HepG2 (cell line): ENCODE data around the gene CHID1. TPM values are rescaled to one million over a fixed set of nuclear protein-coding genes. Genes with fewer than 3 reads are reported as not detected.

Experiments used
- ATAC-seq: fragments of 200-7000 bp; cut with Tn5 transposase; 3 replicates; pipeline ENCODE4 v1.9.1; 2020; ENCODE audit warnings: mild to moderate bottlenecking, moderate library complexity
- BruUV-seq: library from RNA; stranded (reverse); fragments of 400-500 nt; replicated peaks from 2 replicates; lab custom pipeline; 2021; lab: Mats Ljungman, UMichigan
- CTCF ChIA-PET: fragments of 300-600 bp; formaldehyde crosslinking; extraction: SDS; loops from one replicate; lab custom pipeline; 2021; ENCODE audit warnings: low total read pairs, inconsistent platforms, low intra/inter-chr PET ratio; lab: Yijun Ruan, JAX
- POLR2A ChIA-PET: fragments of 350-600 bp; sonication (Branson Sonifier 250); formaldehyde crosslinking; loops from one replicate; lab custom pipeline; 2020; ENCODE audit warnings: antibody characterized with exemption, inconsistent platforms; lab: Yijun Ruan, JAX
- DNase-seq: peaks from one replicate; pipeline ENCODE4 v3.0.0-alpha.2; 2015; ENCODE audit warnings: low spot score
- FAIRE-seq: peaks from 3 replicates; lab custom pipeline; 2011; peaks lifted over from hg19 to GRCh38; lab: Jason Lieb, UNC
- H2AFZ ChIP-seq: one replicate; pipeline ENCODE4 v1.6.1; 2011; ENCODE audit warnings: low read length, inconsistent platforms
- H3K27ac ChIP-seq: fragments of 300-600 bp; 3 replicates; pipeline ENCODE4 v1.8.0; 2011; ENCODE audit warnings: mixed run types, mild to moderate bottlenecking, mixed read lengths, low read length, inconsistent platforms; ENCODE audit not compliant: insufficient read depth; ENCODE audit errors: extremely low read length
- H3K27me3 ChIP-seq, 2 experiments: fragments of 200-600 bp in 1 of 2; 2 replicates in 1 of 2; 3 replicates in 1 of 2; pipeline versions ENCODE4 v1.6.0 to v1.8.0; 2011; ENCODE audit warnings: low read length in 2 of 2, mild to moderate bottlenecking in 2 of 2, moderate library complexity in 2 of 2, inconsistent platforms in 1 of 2; ENCODE audit not compliant: insufficient read depth in 2 of 2, control insufficient read depth in 1 of 2
- H3K36me3 ChIP-seq, 2 experiments: fragments of 200-600 bp in 1 of 2; replicated peaks in 1 of 2; 2 replicates in 1 of 2; 3 replicates in 1 of 2; pipeline versions ENCODE4 v1.5.1 to v1.8.0; 2011; ENCODE audit warnings: low read length in 2 of 2, inconsistent platforms in 1 of 2; ENCODE audit not compliant: insufficient read depth in 2 of 2, control insufficient read depth in 1 of 2
- H3K4me1 ChIP-seq: 2 replicates; pipeline ENCODE4 v1.5.1; 2012; ENCODE audit warnings: low read length, inconsistent platforms; ENCODE audit not compliant: insufficient read depth
- H3K4me2 ChIP-seq: 2 replicates; pipeline ENCODE4 v1.6.0; 2011; ENCODE audit warnings: low read depth, low read length, inconsistent platforms
- H3K4me3 ChIP-seq, 3 experiments: fragments of 200-600 bp in 1 of 3; sonication (generic), shearing (Covaris generic) in 1 of 3; replicated peaks in 1 of 3; 2 replicates each; pipeline ENCODE4 v1.5.1; 2011 to 2016; ENCODE audit warnings: low read length in 3 of 3, inconsistent platforms in 2 of 3, low read depth in 2 of 3, mild to moderate bottlenecking in 2 of 3, control low read depth in 1 of 3, mixed read lengths in 1 of 3; ENCODE audit not compliant: insufficient read depth in 1 of 3
- H3K79me2 ChIP-seq: one replicate; pipeline ENCODE4 v1.6.1; 2011; ENCODE audit warnings: low read length, inconsistent platforms; ENCODE audit not compliant: insufficient read depth
- H3K9ac ChIP-seq: 2 replicates; pipeline ENCODE4 v1.6.0; 2011; ENCODE audit warnings: mild to moderate bottlenecking, low read depth, low read length, inconsistent platforms; ENCODE audit not compliant: insufficient read depth
- H3K9me3 ChIP-seq: 2 replicates; pipeline ENCODE4 v1.5.1; 2012; ENCODE audit warnings: mild to moderate bottlenecking, low read length
- H4K20me1 ChIP-seq: 2 replicates; pipeline ENCODE4 v1.6.0; 2011; ENCODE audit warnings: inconsistent platforms, mild to moderate bottlenecking, low read length, moderate library complexity; ENCODE audit not compliant: insufficient read depth
- GPBP1L1 ChIP-seq: sonication (generic); formaldehyde crosslinking; IDR thresholded peaks from 2 replicates; pipeline ENCODE4 v1.5.0; 2020; ENCODE audit warnings: mild to moderate bottlenecking, missing genetic modification reagents
- MED13 ChIP-seq: sonication (generic); formaldehyde crosslinking; IDR thresholded peaks from 2 replicates; pipeline ENCODE4 v1.5.0; 2020; ENCODE audit warnings: missing genetic modification reagents
- MTA1 ChIP-seq: sonication (generic); formaldehyde crosslinking; IDR thresholded peaks from 2 replicates; pipeline ENCODE4 v1.4.0; 2020; ENCODE audit warnings: missing genetic modification reagents, mild to moderate bottlenecking, borderline replicate concordance
- ZNF670 ChIP-seq: sonication (generic); formaldehyde crosslinking; IDR thresholded peaks from 2 replicates; pipeline ENCODE4 v1.8.0; 2022; ENCODE audit warnings: mild to moderate bottlenecking, missing genetic modification reagents, borderline replicate concordance
- WGBS: methylation state at CpG from one replicate; pipeline ENCODE4 v1.1.6; 2017; ENCODE audit warnings: low lambda C conversion rate; 5-methylcytosine and 5-hydroxymethylcytosine counted together
- in situ Hi-C: cut with HindIII; loops from 2 replicates; pipeline ENCODE4 v1.10.0; 2017; ENCODE audit warnings: low pct_unique_long_range_greater_than_20kb; ENCODE audit not compliant: extremely low pct_ligation_motif_present
- intact Hi-C: fragments of 100-400 bp; cut with micrococcal nuclease; formaldehyde crosslinking; loops from one replicate; pipeline ENCODE4 v1.10.0; 2022; ENCODE audit not compliant: unreplicated experiment
- polyA plus RNA-seq, 8 experiments: library from polyadenylated mRNA; depleted of rRNA in 3 of 8; stranded (reverse) in 7 of 8; unstranded in 1 of 8; fragments of >200 nt; fragmentation: Illumina TruSeq in 4 of 8; extraction: Trizol in 4 of 8; gene quantifications; 2 replicates each; pipeline versions ENCODE4 v1.2.1 to v1.2.3, GENCODE V29; 2011 to 2016; ENCODE audit warnings: low read depth in 4 of 8, missing spikeins in 1 of 8, mixed read lengths in 1 of 8; ENCODE audit not compliant: insufficient read depth in 1 of 8
- total RNA-seq, 5 experiments: library from RNA; depleted of rRNA; stranded (reverse); fragments of >200 nt; fragmentation: Illumina TruSeq; extraction: Trizol; gene quantifications; 2 replicates each; pipeline ENCODE4 v1.2.3, GENCODE V29; 2016; ENCODE audit warnings: low read depth in 1 of 5
- TF ChIP-seq, protein P1 (sequence below): sonication (generic); formaldehyde crosslinking; IDR thresholded peaks from 2 replicates; pipeline ENCODE4 v1.4.0; 2020; ENCODE audit warnings: mild to moderate bottlenecking, missing genetic modification reagents
- TF ChIP-seq, protein P2 (sequence below): sonication (generic); formaldehyde crosslinking; IDR thresholded peaks from 2 replicates; pipeline ENCODE4 v1.4.0; 2020; ENCODE audit warnings: missing genetic modification reagents, borderline replicate concordance

The CHID1 gene
- total and polyA plus RNA-seq, 2 of the 13 experiments (the other 11 are each of a cell fraction or from before 2014, with no cell fraction given) = 65.1 to 93.6 TPM

- TF ChIP-seq, protein P1, sequence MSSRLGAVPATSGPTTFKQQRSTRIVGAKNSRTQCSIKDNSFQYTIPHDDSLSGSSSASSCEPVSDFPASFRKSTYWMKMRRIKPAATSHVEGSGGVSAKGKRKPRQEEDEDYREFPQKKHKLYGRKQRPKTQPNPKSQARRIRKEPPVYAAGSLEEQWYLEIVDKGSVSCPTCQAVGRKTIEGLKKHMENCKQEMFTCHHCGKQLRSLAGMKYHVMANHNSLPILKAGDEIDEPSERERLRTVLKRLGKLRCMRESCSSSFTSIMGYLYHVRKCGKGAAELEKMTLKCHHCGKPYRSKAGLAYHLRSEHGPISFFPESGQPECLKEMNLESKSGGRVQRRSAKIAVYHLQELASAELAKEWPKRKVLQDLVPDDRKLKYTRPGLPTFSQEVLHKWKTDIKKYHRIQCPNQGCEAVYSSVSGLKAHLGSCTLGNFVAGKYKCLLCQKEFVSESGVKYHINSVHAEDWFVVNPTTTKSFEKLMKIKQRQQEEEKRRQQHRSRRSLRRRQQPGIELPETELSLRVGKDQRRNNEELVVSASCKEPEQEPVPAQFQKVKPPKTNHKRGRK (CRISPR knock-in tag) = no peak
- TF ChIP-seq MED13 (CRISPR knock-in tag) (no peak), GPBP1L1 (CRISPR knock-in tag) (no peak), ZNF670 (CRISPR knock-in tag) (no peak), MTA1 (no peak)
- TF ChIP-seq, protein P2, sequence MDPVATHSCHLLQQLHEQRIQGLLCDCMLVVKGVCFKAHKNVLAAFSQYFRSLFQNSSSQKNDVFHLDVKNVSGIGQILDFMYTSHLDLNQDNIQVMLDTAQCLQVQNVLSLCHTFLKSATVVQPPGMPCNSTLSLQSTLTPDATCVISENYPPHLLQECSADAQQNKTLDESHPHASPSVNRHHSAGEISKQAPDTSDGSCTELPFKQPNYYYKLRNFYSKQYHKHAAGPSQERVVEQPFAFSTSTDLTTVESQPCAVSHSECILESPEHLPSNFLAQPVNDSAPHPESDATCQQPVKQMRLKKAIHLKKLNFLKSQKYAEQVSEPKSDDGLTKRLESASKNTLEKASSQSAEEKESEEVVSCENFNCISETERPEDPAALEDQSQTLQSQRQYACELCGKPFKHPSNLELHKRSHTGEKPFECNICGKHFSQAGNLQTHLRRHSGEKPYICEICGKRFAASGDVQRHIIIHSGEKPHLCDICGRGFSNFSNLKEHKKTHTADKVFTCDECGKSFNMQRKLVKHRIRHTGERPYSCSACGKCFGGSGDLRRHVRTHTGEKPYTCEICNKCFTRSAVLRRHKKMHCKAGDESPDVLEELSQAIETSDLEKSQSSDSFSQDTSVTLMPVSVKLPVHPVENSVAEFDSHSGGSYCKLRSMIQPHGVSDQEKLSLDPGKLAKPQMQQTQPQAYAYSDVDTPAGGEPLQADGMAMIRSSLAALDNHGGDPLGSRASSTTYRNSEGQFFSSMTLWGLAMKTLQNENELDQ (CRISPR knock-in tag) = no peak
- no peak overlapping the region for H3K27ac ChIP-seq
- no TSS peak for BruUV-seq
- in situ Hi-C loops = no loop called here
- H4K20me1 ChIP-seq = peaks cover 33% of the 10 kb centered on the region
- FAIRE-seq (no peak), DNase-seq (no peak), ATAC-seq (no peak)
- H3K79me2 ChIP-seq = peaks cover 72% of the 10 kb centered on the region
- H3K27me3 ChIP-seq = no peaks in the 10 kb centered on the region; a peak in 1 of 5 replicates
- intact Hi-C loops = no loop called here
- ChIA-PET POLR2A (interaction anchor here (1.5 to 2.7 kb wide), 2 partner anchors 18 to 23 kb away, joined by 6 to 12 read pairs; partner anchors contain the start of gene CHID1), CTCF (no interaction called here)
- peaks cover 6 to 11% of the 10 kb centered on the region in 2 experiments; a peak in 4 of 5 replicates for H3K36me3 ChIP-seq
- H2AFZ ChIP-seq = no peak overlapping the region
- H3K9me3 ChIP-seq = no peaks in the 10 kb centered on the region
- 0 out of 6 replicates have a peak overlapping the region, but pooled peaks of 1 of the 3 experiments have one; percentile 1 for H3K4me3 ChIP-seq
- WGBS = 82% methylated on average over 8 of the region's 8 CpGs
- peaks cover 85% of the 10 kb centered on the region for H3K4me1 ChIP-seq
- no peak overlapping the region for H3K9ac ChIP-seq
- peak overlapping the region; percentile 88 for H3K4me2 ChIP-seq
These were observed 18.2 kb upstream of the CHID1 start for GRCh38 chr11:928786-929185.
